ENCODE data around the gene KIAA0232.
A peak's percentile ranks its signal among the peaks of the same experiment; 100 is the strongest.
"Not testable (repeated sequence)": the region's sequence is repeated elsewhere in the genome, so short reads cannot be mapped to it uniquely, and the experiment has no call there.

Gene KIAA0232

DNA sequence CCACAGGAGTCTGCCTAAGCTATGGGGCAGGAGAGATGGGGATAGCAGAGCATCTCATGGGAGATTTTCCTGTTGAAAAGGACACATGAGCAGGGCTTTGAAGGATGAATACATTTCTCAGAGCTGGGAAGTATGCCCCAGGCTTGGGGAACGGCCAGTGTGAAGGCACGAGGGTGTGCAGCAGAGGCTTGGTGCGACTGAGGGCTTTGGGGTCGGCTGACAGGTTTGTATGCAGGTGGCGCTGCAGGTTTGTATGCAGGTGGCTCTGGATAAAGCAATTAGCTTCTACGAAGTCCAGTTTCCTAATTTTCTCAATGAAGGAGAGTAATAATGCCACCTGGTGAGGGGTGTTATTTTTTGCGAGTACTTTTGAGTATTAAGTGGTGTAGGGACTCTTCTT lies 6.8 kb upstream of the KIAA0232 start:
- DNase-seq: no peak

DNA sequence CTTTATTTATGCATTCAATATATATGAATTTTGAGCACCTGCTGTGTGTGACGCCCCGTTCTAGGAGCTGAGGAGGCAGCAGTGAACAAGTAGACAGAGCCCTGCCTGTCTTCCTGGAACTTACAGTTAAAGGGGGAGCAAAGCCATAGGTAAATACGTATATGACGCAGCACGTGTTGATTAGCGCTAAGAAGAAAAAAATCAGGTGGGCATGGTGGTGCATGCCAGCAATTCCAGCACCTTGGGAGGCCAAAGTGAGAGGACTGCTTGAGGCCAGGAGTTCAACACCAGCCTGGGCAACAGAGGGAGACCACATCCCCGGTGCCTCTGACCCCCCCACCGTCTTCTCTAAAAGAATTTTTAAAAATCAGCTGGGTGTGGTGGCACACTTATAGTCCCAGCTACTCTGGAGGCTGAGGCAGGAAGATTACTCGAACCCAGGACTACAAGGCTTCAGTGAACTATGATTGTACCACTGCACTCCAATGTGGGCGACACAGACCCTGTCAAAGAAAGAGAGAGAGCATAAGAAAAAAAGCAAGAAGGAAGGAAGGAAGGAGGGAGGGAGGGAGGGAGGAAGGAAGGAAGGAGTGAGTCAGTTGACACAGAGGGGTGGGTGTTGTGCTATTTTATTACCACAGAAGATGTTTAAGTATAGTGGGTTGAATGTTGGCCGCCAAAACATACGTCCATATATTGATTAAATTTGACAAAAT lies 5.4 kb upstream of the KIAA0232 start:
- no peak for DNase-seq

DNA sequence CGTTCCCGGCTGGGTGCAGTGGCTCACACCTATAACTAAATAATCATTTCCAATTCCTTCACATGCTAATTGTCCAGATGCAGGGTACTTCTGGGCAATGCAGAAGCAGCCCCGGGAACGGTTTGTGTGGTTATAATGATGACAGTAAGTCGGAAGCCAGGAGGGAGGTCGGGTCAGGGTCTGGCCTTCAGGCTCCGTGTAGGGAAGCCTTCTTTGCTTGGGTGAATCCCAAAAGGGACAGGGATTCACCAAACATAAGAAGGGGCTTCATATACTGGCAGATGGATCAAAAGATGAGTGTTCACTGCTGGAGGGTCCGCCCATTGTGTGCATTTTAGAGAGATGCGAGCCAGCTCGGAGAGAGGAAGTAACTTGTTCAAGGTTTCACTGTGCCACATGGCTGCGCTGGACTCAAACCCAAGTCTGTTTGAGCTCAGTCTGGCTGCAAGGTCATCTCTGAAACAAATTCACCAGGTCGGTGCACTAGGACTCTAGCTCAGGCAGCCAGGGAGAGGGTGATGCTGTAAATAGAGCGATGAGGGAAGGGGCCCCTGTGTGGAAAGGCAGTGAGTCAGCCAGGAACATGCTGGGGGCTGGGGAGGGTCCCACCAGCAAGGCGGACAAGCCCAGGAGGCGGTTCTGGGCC lies 4.8 kb upstream of the KIAA0232 start:
- DNase-seq: no peak

DNA sequence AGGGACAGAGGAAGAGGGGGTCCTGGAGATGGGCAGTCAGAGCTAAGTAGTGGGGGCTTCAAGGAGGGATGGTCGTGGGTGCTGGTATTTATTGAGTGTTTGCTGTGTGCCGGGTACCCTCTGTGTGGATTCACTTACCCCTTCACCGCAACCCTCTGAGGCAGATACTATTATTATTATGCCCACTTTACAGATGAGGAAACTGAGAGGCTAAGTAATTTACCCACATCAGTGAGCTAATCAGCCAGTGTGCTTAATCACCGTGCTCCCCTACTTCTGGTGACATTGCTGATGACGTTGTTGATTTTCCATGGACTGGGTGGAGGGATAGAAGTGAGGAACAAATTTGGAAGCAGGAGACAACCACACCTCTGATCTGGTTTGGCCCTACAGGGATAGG lies 4.1 kb upstream of the KIAA0232 start:
- DNase-seq: no peak

DNA sequence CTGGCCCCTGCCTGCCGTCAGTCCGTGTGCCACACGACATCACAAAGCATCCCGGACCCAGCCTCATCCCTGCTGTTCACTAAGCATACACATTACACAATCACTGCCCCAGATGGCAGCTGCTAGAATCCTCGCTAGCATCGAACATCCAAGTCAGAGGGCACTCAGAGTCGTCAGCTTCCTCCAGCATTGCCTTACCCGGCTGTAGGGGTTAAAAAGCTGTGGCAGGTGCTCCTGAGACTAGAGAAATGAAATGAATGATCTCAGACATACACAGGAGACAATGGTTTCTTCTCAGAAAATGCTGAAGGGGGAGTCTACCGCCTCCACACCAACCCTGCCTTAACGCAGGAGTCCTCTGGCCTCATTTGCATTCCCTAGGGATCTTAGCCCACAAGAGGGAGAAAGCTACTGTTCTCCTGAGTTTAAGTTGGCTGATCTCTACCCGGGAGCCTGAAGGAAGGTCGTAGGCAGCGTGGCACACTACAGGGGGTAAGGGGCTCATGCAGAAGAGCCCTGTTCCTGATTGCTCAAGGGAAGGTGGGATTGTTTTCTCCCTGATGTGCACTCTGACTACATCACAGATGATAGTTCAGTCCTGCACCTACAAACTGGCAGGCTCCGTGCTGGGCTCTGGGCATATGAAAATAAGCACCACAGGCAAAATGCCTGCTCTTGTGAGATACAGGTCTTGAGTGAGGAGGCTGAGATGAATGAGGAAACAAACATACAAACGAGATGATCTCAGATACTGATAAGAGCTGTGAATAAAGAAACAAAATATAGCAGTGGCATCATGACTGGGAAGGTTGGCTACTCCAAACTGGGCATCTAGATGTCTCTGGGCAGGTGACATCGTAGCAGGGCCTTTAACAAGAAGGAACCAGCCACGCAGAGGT lies 2.6 kb upstream of the KIAA0232 start:
- no peak for DNase-seq

DNA sequence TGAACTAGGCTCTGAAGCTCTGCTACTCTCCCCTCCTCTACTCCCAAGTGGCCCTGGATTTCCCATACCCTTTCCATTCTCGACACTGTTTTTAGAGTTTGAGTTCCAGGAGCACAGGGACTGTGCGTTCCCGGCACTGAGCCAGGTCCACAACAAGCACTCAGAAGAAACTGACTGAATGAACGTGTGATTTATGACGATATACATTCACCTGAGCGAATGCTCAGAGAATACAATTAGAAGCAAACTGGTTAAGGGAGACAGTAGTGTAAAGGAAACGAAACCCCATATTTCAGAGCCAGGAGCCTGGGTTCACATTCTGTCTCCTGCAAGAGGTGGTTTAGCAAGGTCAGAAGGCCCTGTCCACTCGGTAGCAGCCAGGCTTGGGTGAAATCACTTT lies 1.4 kb upstream of the KIAA0232 start:
- no peak for DNase-seq

DNA sequence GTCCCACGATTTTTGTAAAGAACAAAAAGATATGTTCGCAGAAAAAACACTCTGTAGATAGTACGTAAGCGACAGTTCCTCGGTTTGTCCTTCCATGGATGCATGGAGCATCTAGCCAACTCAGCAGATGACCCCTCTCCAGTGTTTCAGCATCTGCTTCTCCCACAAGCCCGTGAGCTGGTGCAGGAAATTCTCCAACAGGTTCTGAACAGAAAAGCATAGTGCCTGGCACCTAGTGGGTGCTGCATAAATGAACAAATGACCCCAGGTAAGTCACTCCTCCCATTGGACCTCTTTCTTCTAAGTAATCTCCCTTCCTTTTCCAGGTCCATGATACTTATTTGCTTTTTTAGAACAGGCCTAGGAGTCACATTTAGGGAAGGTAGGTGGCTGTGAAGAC lies 966 bp upstream of the KIAA0232 start:
- no peak for DNase-seq

DNA sequence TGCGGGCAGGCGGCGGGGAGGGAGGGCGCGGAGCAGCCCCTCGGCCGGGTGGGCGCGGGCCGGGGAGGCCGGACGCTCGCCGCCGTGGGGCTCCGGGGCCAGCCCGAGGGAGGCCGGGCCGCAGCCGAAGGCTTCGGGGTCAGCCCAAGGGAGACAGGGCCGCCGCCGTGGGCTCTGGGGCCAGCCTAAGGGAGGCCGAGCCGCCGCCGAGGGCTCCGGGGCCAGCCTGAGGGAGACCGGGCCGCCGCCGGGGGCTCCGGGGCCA lies 251 bp downstream of the KIAA0232 start:
- DNase-seq: no peak

DNA sequence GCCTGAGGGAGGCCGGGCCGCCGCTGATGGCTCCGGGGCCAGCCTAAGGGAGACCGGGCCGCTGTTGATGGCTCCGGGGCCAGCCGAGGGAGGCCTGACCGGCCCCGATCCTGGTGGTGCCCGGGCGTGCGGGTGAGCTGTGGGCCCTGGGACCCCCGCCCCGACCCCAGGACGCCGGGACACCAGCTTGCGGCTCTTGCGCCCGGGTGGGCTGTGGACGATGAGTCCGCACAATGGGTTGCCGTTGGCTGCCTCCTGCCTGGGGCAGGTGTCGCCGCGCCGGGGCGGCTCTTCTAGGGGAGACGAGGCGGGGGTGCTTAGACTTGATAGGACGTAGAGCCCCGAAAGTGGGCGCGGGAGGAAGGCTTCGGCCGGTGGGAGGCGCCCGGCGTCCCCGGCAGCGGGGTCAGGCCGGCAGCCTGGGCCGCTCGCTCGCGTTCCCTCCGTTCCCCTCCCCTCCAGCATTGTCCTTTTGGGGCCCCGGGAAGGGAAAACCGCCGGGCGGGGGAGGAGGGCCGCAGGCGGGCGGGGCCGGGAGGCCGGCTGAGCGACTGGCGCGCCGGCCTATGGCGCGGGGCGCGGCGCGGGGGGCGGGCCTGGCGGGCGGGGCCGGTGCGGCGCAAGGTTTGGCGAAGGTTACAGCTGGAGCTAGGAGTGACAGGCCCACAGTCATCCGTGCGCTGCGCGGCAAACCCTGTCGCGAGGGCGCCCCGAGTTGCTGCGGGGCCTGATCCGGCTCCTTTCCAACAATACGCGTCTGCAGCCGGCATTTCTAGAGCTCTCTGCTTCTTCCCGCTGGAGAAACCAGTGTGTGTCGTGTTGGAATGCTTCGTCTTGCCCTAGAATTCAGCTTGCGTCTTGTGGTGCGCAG lies 819 bp downstream of the KIAA0232 start:
- peak; percentile 92 for DNase-seq

DNA sequence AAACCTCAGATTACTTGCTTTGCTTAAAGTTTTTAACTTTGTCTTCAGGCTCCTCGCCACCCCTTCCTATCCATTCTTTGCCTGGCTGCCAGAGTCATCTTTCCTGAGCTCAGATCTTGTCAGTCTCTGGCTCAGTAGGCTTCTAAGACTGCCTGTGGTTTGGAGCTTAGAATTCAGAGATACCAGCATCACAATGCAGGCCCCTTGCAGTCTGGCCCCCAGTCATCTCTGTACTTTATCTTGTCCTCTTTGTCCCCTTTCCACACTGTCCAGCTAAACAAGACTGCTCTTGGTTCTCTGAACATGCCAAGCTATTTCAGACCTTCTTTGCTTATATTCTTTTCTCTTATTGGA lies 3.0 kb downstream of the KIAA0232 start:
- no peak for DNase-seq

DNA sequence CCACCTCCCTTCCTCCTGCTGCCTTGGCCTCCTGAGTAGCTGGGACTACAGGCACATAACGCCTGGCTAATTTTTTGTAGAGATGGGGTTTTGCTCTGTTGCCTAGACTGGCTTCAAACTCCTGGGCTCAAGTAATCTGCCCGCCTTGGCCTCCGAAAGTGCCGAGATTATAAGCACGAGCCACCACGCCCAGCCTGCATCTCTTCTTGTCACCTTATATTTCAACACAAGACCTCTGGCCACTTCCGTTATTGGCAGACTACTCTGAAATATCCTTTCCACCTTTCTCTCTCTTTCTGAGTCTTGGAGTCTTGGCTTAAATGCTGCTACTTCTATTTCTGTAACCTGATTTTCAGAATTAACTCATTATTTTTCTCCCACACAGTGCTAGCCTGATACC lies 5.6 kb downstream of the KIAA0232 start:
- no peak for DNase-seq

DNA sequence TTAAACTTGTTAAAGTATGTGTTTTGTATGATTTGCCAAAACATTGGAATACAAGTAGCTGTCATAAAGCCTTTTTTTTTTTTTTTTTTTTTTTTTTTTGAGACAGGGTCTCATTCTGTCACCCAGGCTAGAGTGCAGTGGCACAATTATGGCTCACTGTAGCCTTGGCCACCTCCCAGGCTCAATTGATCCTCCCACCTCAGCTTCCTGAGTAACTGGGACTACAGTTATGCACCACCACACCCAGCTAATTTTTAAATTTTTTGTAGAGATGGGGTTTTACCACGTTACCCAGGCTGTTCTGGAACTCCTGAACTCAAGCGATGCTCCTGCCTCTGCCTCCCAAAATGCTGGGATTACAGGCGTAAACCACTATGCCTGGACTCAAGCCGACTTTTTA lies 8.7 kb downstream of the KIAA0232 start:
- not testable (repeated sequence) for DNase-seq

DNA sequence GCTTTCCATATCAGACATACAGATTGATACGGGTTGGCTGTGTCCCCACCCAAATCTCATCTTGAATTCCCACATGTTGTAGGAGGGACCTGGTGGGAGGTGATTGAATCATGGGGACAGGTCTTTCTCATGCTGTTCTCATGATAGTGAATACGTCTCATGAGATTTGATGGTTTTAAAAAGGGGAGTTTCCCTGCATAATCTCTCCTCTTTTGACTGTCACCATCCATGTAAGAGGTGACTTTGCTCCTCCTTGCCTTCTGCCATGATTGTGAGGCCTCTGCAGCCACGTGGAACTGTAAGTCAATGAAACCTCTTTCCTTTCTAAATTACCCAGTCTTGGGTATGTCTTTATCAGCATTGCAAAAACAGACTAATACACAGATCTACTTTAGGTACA lies 9.3 kb downstream of the KIAA0232 start:
- DNase-seq: not testable (repeated sequence)

DNA sequence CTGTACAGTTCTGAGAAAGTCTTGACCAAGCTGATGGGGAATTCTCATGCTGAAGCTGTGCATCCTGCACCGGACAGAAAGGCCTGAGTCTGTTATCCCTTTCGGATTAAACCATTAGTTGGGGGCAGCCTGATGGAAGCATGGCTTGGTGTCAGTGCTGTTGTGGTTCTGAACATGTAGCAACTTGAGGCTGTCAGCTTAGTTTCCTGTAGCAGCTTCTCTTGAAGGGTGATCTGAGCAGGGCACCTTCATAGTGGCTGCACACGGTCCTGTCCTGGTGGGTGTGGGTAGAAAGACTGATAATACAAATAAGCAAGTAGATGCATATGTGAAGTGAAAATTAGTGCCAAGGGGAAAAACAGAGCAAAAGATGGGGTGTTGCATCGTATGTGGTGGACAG lies 11.7 kb downstream of the KIAA0232 start:
- no peak for DNase-seq

DNA sequence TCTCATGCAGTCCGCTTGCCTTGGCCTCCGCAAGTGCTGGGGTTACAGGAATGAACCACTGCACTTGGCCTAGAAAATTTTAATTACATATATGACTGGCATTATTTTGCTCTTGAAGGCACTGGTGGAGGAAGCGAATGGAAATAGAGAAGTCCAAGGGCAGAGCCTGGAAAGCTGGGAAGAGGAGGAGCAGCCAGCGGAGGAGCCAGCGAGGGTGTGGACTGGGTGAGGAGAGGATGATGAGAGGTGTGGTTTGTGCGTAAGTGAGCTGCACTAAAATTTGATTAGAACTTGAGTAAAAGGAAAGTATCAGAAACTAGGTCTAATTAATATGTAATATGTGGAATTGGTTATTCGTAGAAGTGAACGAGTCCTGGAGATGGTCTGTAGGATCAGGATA lies 13.3 kb downstream of the KIAA0232 start:
- DNase-seq: no peak

DNA sequence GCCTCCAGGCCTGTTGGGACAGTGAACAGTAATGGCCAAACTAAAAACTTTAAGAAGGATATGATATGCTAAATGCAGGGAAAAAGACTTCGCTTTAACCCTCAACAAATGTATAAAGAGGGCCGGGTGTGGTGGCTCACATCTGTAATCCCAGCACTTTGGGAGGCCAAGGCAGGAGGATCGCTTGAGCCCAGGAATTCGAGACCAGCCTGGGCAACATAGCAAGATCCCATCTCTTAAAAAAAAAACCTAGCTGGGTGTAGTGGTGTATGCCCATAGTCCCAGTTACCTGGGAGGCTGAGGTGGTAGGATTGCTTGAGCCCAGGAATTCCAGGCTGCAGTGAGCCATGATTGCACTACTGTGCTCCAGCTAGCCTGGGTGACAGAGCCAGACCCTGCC lies 14.8 kb downstream of the KIAA0232 start:
- DNase-seq: not testable (repeated sequence)

DNA sequence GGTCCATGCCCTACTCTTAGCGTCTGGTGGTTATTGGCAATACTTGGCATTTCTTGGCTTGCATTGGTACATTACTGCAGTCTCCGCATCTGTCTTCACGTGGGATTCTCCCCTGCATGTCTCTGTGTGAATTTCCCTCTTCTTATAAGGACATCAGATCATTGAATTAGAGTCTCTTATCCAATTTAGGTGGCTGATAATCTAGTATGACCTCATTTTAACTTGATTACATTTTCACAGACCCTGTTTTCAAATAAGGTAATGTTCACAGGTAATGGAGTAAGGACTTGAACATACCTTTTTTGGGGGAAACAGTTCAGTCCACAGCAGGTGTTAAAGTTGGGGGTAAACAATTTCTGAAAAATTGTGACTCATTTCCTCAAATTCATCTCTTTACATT lies 16.6 kb downstream of the KIAA0232 start:
- no peak for DNase-seq

DNA sequence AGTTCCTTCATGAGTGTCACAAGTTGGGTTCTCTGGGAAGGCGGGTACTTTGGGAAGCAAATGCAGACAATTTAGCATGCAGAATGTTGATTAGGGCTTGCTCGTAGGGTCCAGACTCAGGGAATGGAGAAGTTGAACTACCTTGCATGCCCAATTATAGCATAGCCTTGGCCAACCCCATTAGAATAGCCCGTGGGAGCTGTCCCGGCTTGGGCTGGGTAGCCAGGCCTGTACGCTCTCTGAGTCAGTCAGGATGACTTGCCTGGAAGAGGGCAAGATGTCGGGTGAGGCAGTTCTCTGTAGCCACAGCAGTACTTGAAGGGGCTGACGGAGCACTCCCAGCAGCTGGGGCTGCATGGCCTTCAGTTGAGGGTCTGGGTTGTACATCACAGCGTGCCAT lies 19.5 kb downstream of the KIAA0232 start:
- no peak for DNase-seq

DNA sequence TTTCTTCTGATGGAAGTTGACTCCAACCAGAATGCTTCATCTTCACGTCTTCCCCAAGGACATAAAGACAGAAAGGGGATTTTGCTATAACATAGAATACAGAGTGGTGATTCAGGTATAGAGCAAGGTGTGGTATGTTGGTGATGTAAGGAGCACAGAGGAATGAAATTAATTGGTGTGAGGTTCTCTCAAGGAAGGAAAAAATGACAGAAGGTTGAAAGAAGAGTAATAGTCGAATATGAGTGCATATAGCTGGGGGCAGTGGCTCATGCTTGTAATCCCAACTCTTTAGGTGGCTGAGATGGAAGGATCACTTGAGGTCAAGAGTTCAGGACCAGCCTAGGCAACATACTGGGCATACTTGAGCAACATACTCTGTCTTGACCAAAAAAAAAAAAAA lies 20.1 kb downstream of the KIAA0232 start:
- DNase-seq: no peak

DNA sequence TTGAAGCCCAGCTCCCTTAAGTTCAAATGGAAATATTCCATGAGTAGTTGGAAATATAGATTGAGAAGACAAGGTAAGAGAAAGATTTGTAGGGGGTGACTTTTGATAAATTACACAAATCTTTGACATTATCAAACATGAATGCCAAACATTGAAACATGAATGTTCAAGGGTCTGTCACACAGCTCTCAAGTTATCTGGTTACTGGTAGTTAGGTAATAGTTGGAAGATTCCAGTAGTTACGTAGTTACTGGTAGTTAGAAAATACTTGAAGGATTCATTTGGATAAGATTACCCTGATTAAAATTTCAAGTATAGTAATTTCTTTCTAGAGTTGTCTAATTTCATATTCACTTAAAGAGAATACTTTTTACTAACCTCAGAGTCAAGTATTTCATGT lies 20.7 kb downstream of the KIAA0232 start:
- no peak for DNase-seq

DNA sequence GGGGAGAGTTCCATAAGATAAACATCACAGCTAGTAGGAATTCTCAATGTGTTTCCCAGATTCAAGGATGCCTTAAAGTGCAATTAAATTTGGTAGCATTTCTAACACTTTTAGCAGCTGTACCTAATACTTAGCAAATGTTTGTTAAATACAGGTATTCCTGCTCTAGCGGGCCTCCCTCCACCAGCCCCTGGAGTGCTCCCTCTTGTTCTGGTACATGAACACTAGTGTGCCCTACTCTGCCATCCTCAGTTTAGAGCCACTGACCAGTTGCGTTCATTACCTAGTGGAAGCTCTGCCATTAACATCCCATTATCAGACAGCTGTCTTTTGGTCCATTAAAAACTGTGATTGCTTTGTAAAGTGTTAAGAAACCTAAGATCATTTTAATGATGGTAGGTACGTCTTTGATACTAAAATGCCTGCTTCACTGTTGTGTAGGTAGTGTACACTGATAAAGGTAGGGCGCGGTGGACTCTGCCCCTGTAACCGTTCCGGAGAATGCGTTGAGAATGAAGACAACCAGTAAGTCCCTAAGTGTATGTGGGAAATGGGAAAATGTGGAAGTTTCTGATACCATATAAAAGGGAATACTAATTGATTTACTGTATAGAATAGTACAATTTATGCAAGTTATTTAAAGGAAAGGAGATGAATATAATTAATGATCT lies 21.7 kb downstream of the KIAA0232 start:
- no peak for DNase-seq

DNA sequence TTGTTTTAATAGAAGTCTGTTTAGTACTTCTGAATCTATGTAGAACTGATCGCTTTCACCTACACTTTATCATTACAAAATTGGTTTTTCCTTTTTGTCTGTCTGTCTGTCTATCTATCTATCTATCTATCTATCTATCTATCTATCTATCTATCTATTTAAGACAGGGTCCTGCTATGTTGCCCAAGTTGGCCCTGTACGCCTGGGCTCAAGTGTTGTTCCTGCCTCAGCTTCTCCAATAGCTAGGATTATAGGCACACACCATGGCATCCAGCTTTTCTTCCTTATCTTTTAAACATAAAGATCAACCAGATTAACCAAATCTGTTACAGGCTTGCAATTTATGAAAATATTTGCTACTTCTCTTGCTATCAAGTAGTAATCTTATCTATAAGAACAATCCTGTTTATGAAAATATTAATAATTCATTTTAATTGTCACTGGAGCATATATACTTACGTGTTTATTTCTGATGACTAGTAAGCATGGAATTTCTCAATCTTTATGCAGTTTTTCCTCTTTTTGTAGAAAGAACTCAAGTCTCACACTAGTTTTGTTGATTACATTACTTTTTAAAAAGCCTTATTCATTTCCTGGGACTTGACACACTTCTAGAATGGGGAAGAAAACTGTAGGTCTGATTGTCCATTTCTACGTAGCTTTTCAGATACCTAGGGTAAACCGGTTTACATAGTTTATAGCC lies 24.5 kb downstream of the KIAA0232 start:
- DNase-seq: no peak

All from stimulated activated CD4-positive, alpha-beta T cell treated with anti-CD3 and anti-CD28 coated beads, Interleukin-15, amount 100 ng/mL, for 24 hours (primary cell).